Measurements from ENCODE around the gene FAM234A.
A peak's percentile ranks its signal among the peaks of the same experiment; 100 is the strongest.

Gene FAM234A

GRCh38 chr16:305916-306626 lies 71.5 kb downstream of the FAM234A start:
- peak in 1 of 2 experiments; percentile 48 for DNase-seq

GRCh38 chr16:306911-307370 lies 72.3 kb downstream of the FAM234A start:
- DNase-seq: peak in 1 of 2 experiments; percentile 13

GRCh38 chr16:307691-308312 lies 73.2 kb downstream of the FAM234A start:
- DNase-seq: no peak

- DNase-seq: no peak
Measured at GRCh38 chr16:309476-309875, 74.9 kb downstream of the FAM234A start.

GRCh38 chr16:311725-312124 lies 77.1 kb downstream of the FAM234A start:
- no peak for DNase-seq

GRCh38 chr16:314351-314750 lies 79.7 kb downstream of the FAM234A start:
- DNase-seq: no peak

- DNase-seq: peak; percentile 58 to 66
Measured at GRCh38 chr16:314795-315299, 80.2 kb downstream of the FAM234A start.
